IPS-18c (cell line): ENCODE measurements around the gene ATP8B1.

Experiments
- H3K4me3 ChIP-seq: 2 replicates; pipeline ENCODE4 v1.7.0; 2013; ENCODE audit warnings: low read depth, mild to moderate bottlenecking, low read length, moderate library complexity; ENCODE audit not compliant: insufficient read depth
- H3K9me3 ChIP-seq: one replicate; pipeline ENCODE4 v1.6.1; 2013; ENCODE audit warnings: mild to moderate bottlenecking, low read length, moderate library complexity; ENCODE audit not compliant: control insufficient read depth, insufficient read depth

The ATP8B1 gene

GRCh38 chr18:57784034-57784800, 18.9 kb downstream of the ATP8B1 start:
- Histone ChIP-seq H3K9me3 (peaks cover 4% of the 10 kb centered on the region), H3K4me3 (no peak overlapping the region)

- no peak overlapping the region for H3K4me3 ChIP-seq
- peaks cover 4% of the 10 kb centered on the region for H3K9me3 ChIP-seq
Measured at GRCh38 chr18:57782049-57782448, 21.1 kb downstream of the ATP8B1 start.

- no peaks in the 10 kb centered on the region for H3K9me3 ChIP-seq
- no peak overlapping the region for H3K4me3 ChIP-seq
Measured at GRCh38 chr18:57780706-57781347, 22.3 kb downstream of the ATP8B1 start.

- Histone ChIP-seq H3K4me3 (no peak overlapping the region), H3K9me3 (no peaks in the 10 kb centered on the region)
Measured at GRCh38 chr18:57780318-57780705, 22.8 kb downstream of the ATP8B1 start.

GRCh38 chr18:57776767-57777166, 26.3 kb downstream of the ATP8B1 start:
- Histone ChIP-seq H3K9me3 (no peaks in the 10 kb centered on the region), H3K4me3 (no peak overlapping the region)

GRCh38 chr18:57776354-57776753, 26.8 kb downstream of the ATP8B1 start:
- H3K4me3 ChIP-seq, result no peak overlapping the region
- no peaks in the 10 kb centered on the region for H3K9me3 ChIP-seq

GRCh38 chr18:57775937-57776336, 27.2 kb downstream of the ATP8B1 start:
- Histone ChIP-seq H3K9me3 (no peaks in the 10 kb centered on the region), H3K4me3 (no peak overlapping the region)

- no peaks in the 10 kb centered on the region for H3K9me3 ChIP-seq
- H3K4me3 ChIP-seq, result no peak overlapping the region
Measured at GRCh38 chr18:57772387-57772799, 30.7 kb downstream of the ATP8B1 start.

- Histone ChIP-seq H3K4me3 (no peak overlapping the region), H3K9me3 (no peaks in the 10 kb centered on the region)
Measured at GRCh38 chr18:57771626-57772025, 31.5 kb downstream of the ATP8B1 start.

- no peak overlapping the region for H3K4me3 ChIP-seq
- H3K9me3 ChIP-seq, result no peaks in the 10 kb centered on the region
Measured at GRCh38 chr18:57771193-57771592, 31.9 kb downstream of the ATP8B1 start.

- H3K4me3 ChIP-seq, result no peak overlapping the region
- no peaks in the 10 kb centered on the region for H3K9me3 ChIP-seq
Measured at GRCh38 chr18:57768537-57769326, 34.4 kb downstream of the ATP8B1 start.

- Histone ChIP-seq H3K4me3 (no peak overlapping the region), H3K9me3 (no peaks in the 10 kb centered on the region)
Measured at GRCh38 chr18:57767259-57768050, 35.7 kb downstream of the ATP8B1 start.

- Histone ChIP-seq H3K4me3 (no peak overlapping the region), H3K9me3 (no peaks in the 10 kb centered on the region)
Measured at GRCh38 chr18:57764995-57765394, 38.1 kb downstream of the ATP8B1 start.

GRCh38 chr18:57764087-57764486, 39.0 kb downstream of the ATP8B1 start:
- no peak overlapping the region for H3K4me3 ChIP-seq
- no peaks in the 10 kb centered on the region for H3K9me3 ChIP-seq

- Histone ChIP-seq H3K9me3 (no peaks in the 10 kb centered on the region), H3K4me3 (no peak overlapping the region)
Measured at GRCh38 chr18:57762686-57763085, 40.4 kb downstream of the ATP8B1 start.

GRCh38 chr18:57759650-57760049, 43.5 kb downstream of the ATP8B1 start:
- H3K4me3 ChIP-seq, result no peak overlapping the region

GRCh38 chr18:57755473-57756067, 47.5 kb downstream of the ATP8B1 start:
- Histone ChIP-seq H3K9me3 (no peaks in the 10 kb centered on the region), H3K4me3 (no peak overlapping the region)

More at GRCh38 chr18:57759650-57760049, 43.5 kb downstream of the ATP8B1 start:
- no peaks in the 10 kb centered on the region for H3K9me3 ChIP-seq
